Inflammatory macrophage treated with lipopolysaccharide for 4 hours (primary cell): Measurements from ENCODE around the gene MYLK2.

Experiments
- DNase-seq: peaks from one replicate; pipeline ENCODE4 v3.0.0-alpha.2; 2020

Gene MYLK2

GRCh38 chr20:31879143-31879987, 60.2 kb downstream of the MYLK2 start:
- peak; percentile 98 for DNase-seq

- DNase-seq: no peak
These were observed 62.8 kb downstream of the MYLK2 start for GRCh38 chr20:31881945-31882344.

- no peak for DNase-seq
These were observed 64.7 kb downstream of the MYLK2 start for GRCh38 chr20:31883829-31884228.
